ENCODE data around the gene DEFB124. TPM values are rescaled to one million over a fixed set of nuclear protein-coding genes. Genes with fewer than 3 reads are reported as not detected.
"Not testable (repeated sequence)": the region's sequence is repeated elsewhere in the genome, so short reads cannot be mapped to it uniquely, and the experiment has no call there.

DEFB124 gene
- polyA plus RNA-seq = 0.21 TPM
- long read RNA-seq, donor 1 = 0 reads
- long read RNA-seq, donor 2 = 0 reads
- long read RNA-seq, donor 3 = 0 reads
- long read RNA-seq, donor 4 = 0 reads
- long read RNA-seq, donor 5 = 0 reads
- long read RNA-seq, donor 6, partial matches to known transcripts = 5 of 5 reads
- long read RNA-seq, donor 6, other reads (novel, unspliced or antisense) = 0 of 5 reads
- long read RNA-seq, donor 7 = 0 reads
- long read RNA-seq, donor 8 = 0 reads
- long read RNA-seq, donor 9 = 0 reads
- long read RNA-seq, donor 10 = 0 reads
- long read RNA-seq, donor 11 = 0 reads

DNA sequence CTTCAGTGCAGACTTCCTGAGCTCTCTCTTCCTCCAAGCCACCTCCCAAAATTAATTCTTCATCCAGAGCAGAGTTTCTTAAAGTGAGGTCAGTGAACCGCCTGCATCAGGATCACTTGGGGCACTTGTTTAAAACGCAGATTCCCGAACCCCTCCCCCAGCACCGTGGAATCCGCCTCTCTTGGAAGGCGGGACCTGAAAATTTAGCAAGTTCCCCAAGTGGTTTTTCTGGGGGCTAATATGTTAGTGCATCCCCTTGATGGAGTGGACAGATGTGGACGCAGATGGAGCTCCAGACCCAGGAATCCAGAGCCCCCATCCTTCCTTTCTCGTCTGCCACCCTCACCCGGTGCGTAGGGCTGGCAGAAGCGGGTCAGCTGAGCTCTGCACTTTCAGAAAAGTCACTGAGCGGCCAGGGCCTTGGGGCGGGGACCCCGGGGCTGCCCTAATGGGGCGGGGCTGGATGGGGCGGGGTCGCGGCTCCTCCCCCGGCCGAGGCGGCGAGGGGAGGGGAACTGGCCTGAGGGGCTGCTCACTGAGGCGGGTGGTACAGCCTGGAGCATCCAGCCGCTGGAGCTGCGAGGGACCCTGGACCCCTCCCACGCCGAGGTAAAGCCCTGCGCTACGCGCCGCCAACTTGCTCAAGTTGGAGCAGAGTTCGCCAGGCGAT lies at the start of gene DEFB124, which contains the start of gene REM1:
DEFB124 (minus strand) TSS at position 370 of the 670 bp plus-strand sequence. CDS start 2,114 bp downstream, outside the sequence.
REM1 (plus strand) TSS at position 531 of the 670 bp plus-strand sequence. CDS start 1,158 bp downstream, outside the sequence.
- H3K9me3 ChIP-seq (ENCODE audit: control insufficient read depth, low read depth, low read length) = peaks cover 5% of the 10 kb centered on the region
- peaks cover 28% of the 10 kb centered on the region for H3K27me3 ChIP-seq (ENCODE audit: control insufficient read depth, insufficient read depth, low read length)
- no peak for DNase-seq
- peak within 1 kb of the TSS; percentile 42 for H3K4me3 ChIP-seq (ENCODE audit: low read length)
- no peak within 1 kb of the TSS for H3K27ac ChIP-seq (ENCODE audit: low read length)
- no peaks in the 10 kb centered on the region for H3K36me3 ChIP-seq (ENCODE audit: control insufficient read depth, insufficient read depth, low read length)
- no peaks in the 10 kb centered on the region for H3K4me1 ChIP-seq (ENCODE audit: control insufficient read depth, insufficient read depth, low read length)
- WGBS (ENCODE audit: insufficient coverage, low lambda C conversion rate) = no CpG with 5 or more reads among the region's 33 CpGs

- whole genome bisulfite sequencing (ENCODE audit: insufficient coverage, low lambda C conversion rate) = 100% methylated on average over 1 of the region's 8 CpGs
- H3K4me1 ChIP-seq (ENCODE audit: control insufficient read depth, insufficient read depth, low read length) = no peaks in the 10 kb centered on the region
Measured at GRCh38 chr20:31523361-31524283, 48.7 kb upstream of the DEFB124 start.

DNA sequence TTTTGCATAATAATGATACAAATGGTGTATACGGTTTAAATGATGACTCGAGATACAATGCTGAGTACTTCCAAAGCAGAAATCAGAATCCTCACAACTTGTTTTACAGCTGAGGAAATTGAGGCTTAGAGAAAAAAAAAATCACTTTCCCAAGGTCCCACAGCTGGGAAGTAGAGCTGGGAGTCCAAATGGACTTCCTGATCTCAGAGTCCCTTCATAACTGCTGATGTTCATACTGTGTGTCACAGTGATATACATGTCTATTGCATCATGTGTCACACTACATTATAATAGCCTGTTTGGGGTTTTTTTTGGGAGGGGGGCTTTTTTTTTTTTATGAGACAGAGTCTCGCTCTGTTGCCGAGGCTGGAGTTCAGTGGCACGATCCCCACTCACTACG lies 47.8 kb upstream of the DEFB124 start:
- Histone ChIP-seq H3K27ac (ENCODE audit: low read length) (no peak overlapping the region), H3K36me3 (ENCODE audit: control insufficient read depth, insufficient read depth, low read length) (peaks cover 23% of the 10 kb centered on the region), H3K9me3 (ENCODE audit: control insufficient read depth, low read depth, low read length) (no peaks in the 10 kb centered on the region), H3K27me3 (ENCODE audit: control insufficient read depth, insufficient read depth, low read length) (no peaks in the 10 kb centered on the region), H3K4me1 (ENCODE audit: control insufficient read depth, insufficient read depth, low read length) (no peaks in the 10 kb centered on the region), H3K4me3 (ENCODE audit: low read length) (no peak overlapping the region)
- no peak for DNase-seq
- WGBS (ENCODE audit: insufficient coverage, low lambda C conversion rate) = no CpG with 5 or more reads among the region's 6 CpGs

More at GRCh38 chr20:31523361-31524283, 48.7 kb upstream of the DEFB124 start:
- H3K27me3 ChIP-seq (ENCODE audit: control insufficient read depth, insufficient read depth, low read length) = no peaks in the 10 kb centered on the region
- no peak overlapping the region for H3K4me3 ChIP-seq (ENCODE audit: low read length)
- DNase-seq = no peak
- no peaks in the 10 kb centered on the region for H3K9me3 ChIP-seq (ENCODE audit: control insufficient read depth, low read depth, low read length)
- peaks cover 24% of the 10 kb centered on the region for H3K36me3 ChIP-seq (ENCODE audit: control insufficient read depth, insufficient read depth, low read length)
- H3K27ac ChIP-seq (ENCODE audit: low read length) = no peak overlapping the region

- not testable (repeated sequence) for H3K4me1 ChIP-seq (ENCODE audit: control insufficient read depth, insufficient read depth, low read length); DNase-seq; H3K27me3 ChIP-seq (ENCODE audit: control insufficient read depth, insufficient read depth, low read length); H3K27ac ChIP-seq (ENCODE audit: low read length); H3K4me3 ChIP-seq (ENCODE audit: low read length); H3K9me3 ChIP-seq (ENCODE audit: control insufficient read depth, low read depth, low read length)
- no CpG with 5 or more reads among the region's 7 CpGs for WGBS (ENCODE audit: insufficient coverage, low lambda C conversion rate)
- peaks cover 25% of the 10 kb centered on the region for H3K36me3 ChIP-seq (ENCODE audit: control insufficient read depth, insufficient read depth, low read length)
Measured at GRCh38 chr20:31521267-31521666, 46.3 kb upstream of the DEFB124 start.

DNA sequence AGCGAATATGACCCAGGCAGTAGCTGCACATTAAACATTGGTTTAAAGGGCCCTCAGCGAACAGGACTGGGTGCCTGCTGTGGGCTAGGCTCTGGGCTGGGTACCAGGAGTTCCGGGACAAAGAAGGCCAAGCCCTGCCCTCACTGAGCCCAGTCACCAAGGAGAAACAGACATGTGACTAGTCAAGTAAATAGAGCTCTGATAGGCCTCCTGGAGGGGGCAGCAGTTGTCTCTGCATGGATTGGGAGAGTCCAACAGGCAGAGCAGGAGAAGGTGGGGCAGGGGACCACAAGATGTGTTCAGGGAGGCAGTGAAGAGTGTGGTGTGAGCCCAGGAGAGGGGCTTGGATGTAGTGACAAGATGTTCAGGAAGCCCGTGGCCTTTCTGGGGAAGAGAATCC lies 42.4 kb upstream of the DEFB124 start:
- Histone ChIP-seq H3K9me3 (ENCODE audit: control insufficient read depth, low read depth, low read length) (no peaks in the 10 kb centered on the region), H3K4me3 (ENCODE audit: low read length) (no peak overlapping the region), H3K4me1 (ENCODE audit: control insufficient read depth, insufficient read depth, low read length) (peaks cover 13% of the 10 kb centered on the region), H3K27ac (ENCODE audit: low read length) (no peak overlapping the region), H3K36me3 (ENCODE audit: control insufficient read depth, insufficient read depth, low read length) (peaks cover 20% of the 10 kb centered on the region), H3K27me3 (ENCODE audit: control insufficient read depth, insufficient read depth, low read length) (no peaks in the 10 kb centered on the region)
- peak; percentile 31 to 52 for DNase-seq
- WGBS (ENCODE audit: insufficient coverage, low lambda C conversion rate) = 100% methylated on average over 1 of the region's 4 CpGs

- Histone ChIP-seq H3K27ac (ENCODE audit: low read length) (no peak overlapping the region), H3K36me3 (ENCODE audit: control insufficient read depth, insufficient read depth, low read length) (peaks cover 17% of the 10 kb centered on the region), H3K9me3 (ENCODE audit: control insufficient read depth, low read depth, low read length) (no peaks in the 10 kb centered on the region), H3K4me3 (ENCODE audit: low read length) (no peak overlapping the region), H3K27me3 (ENCODE audit: control insufficient read depth, insufficient read depth, low read length) (no peaks in the 10 kb centered on the region), H3K4me1 (ENCODE audit: control insufficient read depth, insufficient read depth, low read length) (peaks cover 13% of the 10 kb centered on the region)
- WGBS (ENCODE audit: insufficient coverage, low lambda C conversion rate) = no CpG with 5 or more reads among the region's 2 CpGs
- no peak for DNase-seq
Measured at GRCh38 chr20:31516651-31517050, 41.7 kb upstream of the DEFB124 start.

DNA sequence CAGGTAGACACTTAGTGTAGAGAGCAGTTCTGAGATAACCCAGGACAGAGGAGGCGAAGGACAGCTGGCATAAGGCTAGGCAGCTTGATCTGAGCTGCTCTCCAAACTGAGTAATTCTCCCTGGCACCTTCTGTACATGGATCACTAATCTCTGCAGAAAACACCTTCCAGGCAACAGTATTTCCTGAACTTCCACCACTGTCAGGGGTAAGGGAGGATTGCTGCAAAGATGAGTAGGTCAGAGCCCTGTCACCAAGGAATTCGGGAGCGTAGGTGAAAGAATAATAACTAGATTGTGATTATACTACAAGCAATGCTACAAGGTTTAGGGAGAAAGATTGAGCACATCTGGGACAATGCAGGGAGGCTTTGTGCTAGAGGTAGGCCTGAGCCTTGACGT lies 41.2 kb upstream of the DEFB124 start:
- H3K27ac ChIP-seq (ENCODE audit: low read length) = no peak overlapping the region
- WGBS (ENCODE audit: insufficient coverage, low lambda C conversion rate) = 100% methylated on average over 2 of the region's 4 CpGs

GRCh38 chr20:31515775-31516107 lies 40.8 kb upstream of the DEFB124 start:
- Histone ChIP-seq H3K36me3 (ENCODE audit: control insufficient read depth, insufficient read depth, low read length) (peaks cover 15% of the 10 kb centered on the region), H3K27ac (ENCODE audit: low read length) (no peak overlapping the region), H3K27me3 (ENCODE audit: control insufficient read depth, insufficient read depth, low read length) (no peaks in the 10 kb centered on the region), H3K9me3 (ENCODE audit: control insufficient read depth, low read depth, low read length) (no peaks in the 10 kb centered on the region), H3K4me3 (ENCODE audit: low read length) (no peak overlapping the region), H3K4me1 (ENCODE audit: control insufficient read depth, insufficient read depth, low read length) (peaks cover 13% of the 10 kb centered on the region)
- WGBS (ENCODE audit: insufficient coverage, low lambda C conversion rate) = no CpG with 5 or more reads among the region's 3 CpGs
- DNase-seq = no peak

More for the DNA sequence above, 41.2 kb upstream of the DEFB124 start:
- no peak overlapping the region for H3K4me3 ChIP-seq (ENCODE audit: low read length)
- no peaks in the 10 kb centered on the region for H3K9me3 ChIP-seq (ENCODE audit: control insufficient read depth, low read depth, low read length)
- peaks cover 13% of the 10 kb centered on the region for H3K4me1 ChIP-seq (ENCODE audit: control insufficient read depth, insufficient read depth, low read length)
- DNase-seq = no peak
- no peaks in the 10 kb centered on the region for H3K27me3 ChIP-seq (ENCODE audit: control insufficient read depth, insufficient read depth, low read length)
- H3K36me3 ChIP-seq (ENCODE audit: control insufficient read depth, insufficient read depth, low read length) = peaks cover 17% of the 10 kb centered on the region

GRCh38 chr20:31515072-31515774 lies 40.3 kb upstream of the DEFB124 start:
- no peak for DNase-seq
- no peaks in the 10 kb centered on the region for H3K27me3 ChIP-seq (ENCODE audit: control insufficient read depth, insufficient read depth, low read length)
- H3K27ac ChIP-seq (ENCODE audit: low read length) = no peak overlapping the region
- H3K4me3 ChIP-seq (ENCODE audit: low read length) = peak overlapping the region; percentile 98
- peaks cover 13% of the 10 kb centered on the region for H3K4me1 ChIP-seq (ENCODE audit: control insufficient read depth, insufficient read depth, low read length)
- peaks cover 15% of the 10 kb centered on the region for H3K36me3 ChIP-seq (ENCODE audit: control insufficient read depth, insufficient read depth, low read length)
- no peaks in the 10 kb centered on the region for H3K9me3 ChIP-seq (ENCODE audit: control insufficient read depth, low read depth, low read length)
- whole genome bisulfite sequencing (ENCODE audit: insufficient coverage, low lambda C conversion rate) = 60% methylated on average over 1 of the region's 4 CpGs

Data from large intestine (tissue), 12 donors.